Measurements from ENCODE around the gene KNTC1.
"Not testable (repeated sequence)": the region's sequence is repeated elsewhere in the genome, so short reads cannot be mapped to it uniquely, and the experiment has no call there.

KNTC1 gene

GRCh38 chr12:122513028-122513427 lies 14.0 kb upstream of the KNTC1 start:
- DNase-seq, result not testable (repeated sequence)

GRCh38 chr12:122513660-122514059 lies 13.4 kb upstream of the KNTC1 start:
- DNase-seq, result no peak

DNA sequence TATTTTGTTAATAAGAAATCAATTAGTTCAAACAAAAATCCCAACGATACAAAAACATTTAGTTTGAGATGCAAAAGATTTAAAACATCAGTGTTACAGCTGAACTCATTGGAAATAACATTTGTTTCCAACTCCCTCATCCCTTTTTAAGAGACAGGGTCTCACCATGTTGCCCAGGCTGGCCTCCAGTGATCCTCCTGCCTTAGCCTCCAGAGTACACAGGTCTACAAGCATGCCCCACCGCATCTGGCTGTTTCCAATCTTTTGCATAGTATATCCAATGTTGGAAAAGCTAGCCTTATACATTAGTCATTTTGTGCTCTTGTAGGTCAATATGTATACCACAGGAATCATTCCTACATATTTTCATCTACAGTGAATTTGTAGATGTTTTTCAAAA lies 11.8 kb upstream of the KNTC1 start:
- no peak for DNase-seq

DNA sequence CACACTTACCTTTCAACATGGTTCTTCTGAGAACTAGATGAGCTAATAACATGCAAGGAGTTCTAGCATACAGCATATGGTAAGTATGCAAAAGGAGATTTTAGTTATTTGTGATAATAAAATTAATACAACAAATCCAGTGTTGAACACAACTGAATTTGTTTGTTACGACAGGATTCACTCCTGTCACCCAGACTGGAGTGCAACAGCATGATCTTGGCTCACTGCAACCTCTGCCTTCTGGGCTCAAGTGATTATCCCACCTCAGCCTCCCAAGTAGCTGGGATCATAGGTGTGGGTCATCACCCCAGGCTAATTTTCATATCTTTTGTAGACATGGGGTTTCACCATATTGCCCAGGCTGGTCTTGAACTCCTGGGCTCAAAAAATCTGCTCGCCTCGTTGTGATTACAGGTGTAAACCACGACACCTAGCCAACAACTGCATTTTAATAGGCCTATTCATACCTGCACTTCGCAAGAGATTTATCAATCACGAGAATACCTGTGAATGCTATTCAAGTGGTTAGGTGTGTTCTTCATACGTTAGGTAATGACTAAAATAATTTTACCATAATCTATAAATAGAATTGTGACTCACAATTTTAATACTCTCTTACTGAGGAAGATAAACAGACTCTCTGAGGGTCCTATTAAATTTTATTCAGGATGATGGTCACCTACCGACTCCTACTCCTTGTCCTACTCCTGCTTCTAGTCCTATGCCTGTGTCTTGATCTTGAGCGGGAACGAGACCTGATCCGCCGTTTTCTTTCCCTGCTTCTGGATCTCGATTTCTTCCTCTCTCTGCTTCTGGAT lies 10.3 kb upstream of the KNTC1 start:
- DNase-seq, result no peak

DNA sequence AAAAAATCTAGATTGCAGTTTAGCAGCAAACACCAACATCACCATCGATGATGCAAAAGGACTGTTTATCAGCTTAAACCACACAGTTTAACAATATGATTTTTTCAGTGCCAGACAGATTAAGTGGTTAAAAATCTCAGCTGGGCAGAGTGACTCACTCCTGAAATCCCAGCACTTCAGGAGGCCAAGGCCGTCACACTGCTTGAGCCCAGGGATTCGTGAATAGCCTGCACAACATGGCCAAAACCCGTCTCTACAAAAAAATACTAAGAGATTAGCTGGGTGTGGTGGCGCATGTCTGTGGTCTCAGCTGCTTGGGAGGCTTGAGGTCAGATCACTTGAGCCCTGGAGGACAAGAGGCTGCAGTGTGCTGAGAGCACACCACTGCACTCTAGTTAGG lies 9.2 kb upstream of the KNTC1 start:
- no peak for DNase-seq

DNA sequence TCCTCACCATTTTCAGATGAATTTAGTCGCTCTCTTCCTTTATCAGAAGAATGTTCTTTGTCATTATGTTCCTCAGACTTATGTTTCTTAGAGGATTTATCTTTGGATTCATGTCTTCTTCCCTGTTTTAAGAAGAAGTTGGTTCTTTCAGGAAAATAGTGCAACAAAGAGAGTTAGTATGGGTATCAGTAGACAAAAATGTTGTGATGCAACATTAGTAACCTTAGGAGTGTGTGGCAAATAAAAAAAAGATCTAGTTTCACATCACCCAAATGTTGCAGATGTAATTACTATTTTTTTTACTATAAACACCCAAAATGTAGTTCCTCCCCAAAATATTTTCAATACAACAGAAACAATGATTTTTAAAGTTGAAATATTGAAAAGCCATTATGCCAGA lies 8.1 kb upstream of the KNTC1 start:
- no peak for DNase-seq

GRCh38 chr12:122519418-122519817 lies 7.6 kb upstream of the KNTC1 start:
- DNase-seq, result no peak

GRCh38 chr12:122520676-122521075 lies 6.4 kb upstream of the KNTC1 start:
- no peak for DNase-seq

GRCh38 chr12:122523280-122523679 lies 3.8 kb upstream of the KNTC1 start:
- DNase-seq, result peak; percentile 34 to 37

GRCh38 chr12:122523846-122524718 lies 3.0 kb upstream of the KNTC1 start:
- DNase-seq, result no peak

GRCh38 chr12:122527478-122527944 lies 462 bp downstream of the KNTC1 start:
- DNase-seq, result peak; percentile 36 to 42

- DNase-seq, result no peak
Observed at GRCh38 chr12:122528582-122528981, 1.5 kb downstream of the KNTC1 start.

DNA sequence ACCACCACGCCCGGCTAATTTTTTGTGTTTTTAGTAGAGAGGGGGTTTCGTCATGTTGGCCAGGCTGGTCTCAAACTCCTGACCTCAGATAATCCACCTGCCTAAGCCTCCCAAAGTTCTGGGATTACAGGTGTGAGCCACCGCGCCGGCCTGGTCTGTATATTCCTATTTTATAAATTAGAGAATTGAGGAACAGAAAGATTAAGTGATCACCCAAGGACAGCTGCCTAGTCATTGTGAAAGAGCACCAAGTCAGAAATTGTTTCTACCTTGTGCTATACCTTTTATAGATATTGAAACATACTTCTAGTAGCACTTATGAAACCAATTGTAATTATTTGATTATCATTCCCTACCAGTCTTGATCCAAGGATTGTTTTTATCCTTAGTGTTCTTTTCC lies 1.9 kb downstream of the KNTC1 start:
- DNase-seq, result no peak

DNA sequence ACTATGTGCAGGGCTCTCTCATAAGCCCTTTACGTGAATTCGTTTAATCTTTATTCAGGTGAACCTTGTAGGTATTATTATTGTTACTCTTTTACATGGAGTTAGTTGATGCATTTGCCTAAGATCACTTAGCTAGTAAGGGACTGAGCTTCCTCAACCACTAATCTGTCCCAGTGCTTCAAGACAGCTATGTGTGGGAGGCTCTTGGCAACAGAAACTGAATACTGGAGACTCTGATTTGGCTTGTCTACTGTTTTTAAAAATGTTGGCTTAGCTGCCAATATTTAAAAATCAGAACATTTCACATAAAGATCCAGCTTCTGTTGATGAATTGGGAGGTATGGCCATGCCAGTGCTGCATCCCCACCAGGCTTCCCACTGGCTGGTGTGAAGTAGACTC lies 6.8 kb downstream of the KNTC1 start:
- no peak for DNase-seq

DNA sequence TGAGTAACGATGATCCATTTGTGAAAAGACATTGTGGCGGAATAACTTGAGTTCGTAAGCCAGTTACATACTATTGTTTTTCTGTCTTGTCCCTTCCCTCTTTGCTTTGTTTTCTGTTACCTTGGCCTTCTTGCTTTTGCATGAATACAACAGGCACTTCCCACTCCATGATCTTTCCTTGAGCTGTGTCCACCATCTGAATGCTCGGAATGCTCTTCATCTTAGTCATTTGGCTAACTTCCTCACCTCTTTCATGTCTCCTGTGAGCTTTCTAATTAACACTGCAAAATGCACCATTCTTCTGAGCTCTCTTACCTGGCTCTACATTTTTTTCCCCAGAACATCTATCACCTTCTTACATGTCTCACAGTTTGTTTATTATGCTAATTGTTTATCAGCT lies 10.0 kb downstream of the KNTC1 start:
- DNase-seq, result no peak

GRCh38 chr12:122538496-122538895 lies 11.4 kb downstream of the KNTC1 start:
- no peak for DNase-seq

GRCh38 chr12:122544537-122544936 lies 17.5 kb downstream of the KNTC1 start:
- DNase-seq, result no peak

DNA sequence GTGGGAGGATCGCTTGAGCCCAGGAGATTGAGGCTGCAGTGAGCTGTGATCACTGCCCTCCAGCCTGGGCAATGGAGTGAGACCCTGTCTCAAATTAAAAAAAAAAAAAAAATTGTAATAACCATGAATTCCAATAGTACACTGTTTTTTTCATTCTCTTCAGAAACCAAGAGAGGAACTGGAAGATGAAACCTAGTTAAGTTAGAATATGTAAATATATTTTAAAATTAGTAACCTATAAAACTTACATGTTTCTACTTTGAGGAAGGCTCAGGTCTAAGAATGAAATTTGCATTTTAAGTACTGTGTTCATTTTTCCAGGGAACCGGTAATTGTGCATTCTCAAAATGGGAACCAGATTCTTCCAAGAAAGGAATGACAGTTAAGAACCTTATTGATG lies 18.8 kb downstream of the KNTC1 start:
- DNase-seq, result no peak

GRCh38 chr12:122547330-122547729 lies 20.3 kb downstream of the KNTC1 start:
- DNase-seq, result no peak

- no peak for DNase-seq
Observed at GRCh38 chr12:122558745-122559641, 31.9 kb downstream of the KNTC1 start.

- DNase-seq, result no peak
Observed at GRCh38 chr12:122560138-122560537, 33.1 kb downstream of the KNTC1 start.

- no peak for DNase-seq
Observed at GRCh38 chr12:122563361-122563760, 36.3 kb downstream of the KNTC1 start.

- DNase-seq, result not testable (repeated sequence)
Observed at GRCh38 chr12:122566816-122567215, 39.8 kb downstream of the KNTC1 start.

Data from AML-193 (cell line).